ENCODE data around the gene MIF4GD. TPM values are rescaled to one million over a fixed set of nuclear protein-coding genes. Genes with fewer than 3 reads are reported as not detected.

Gene MIF4GD
- total and polyA plus RNA-seq, 2 experiments from 2014 or later = 10.7 to 14.4 TPM

GRCh38 chr17:75244133-75244866 lies 26.7 kb downstream of the MIF4GD start:
- no peak overlapping the region for H3K4me3 ChIP-seq
- H3K79me2 ChIP-seq (ENCODE audit: insufficient read depth) = peaks cover 30% of the 10 kb centered on the region
- no peak for TF ChIP-seq EZH2 (IDR thresholded peaks at IDR 0.05; ENCODE audit: insufficient read depth, poor library complexity, severe bottlenecking)
- in situ Hi-C loops (cut with MboI) = no loop called here
- no peak overlapping the region for H3K9ac ChIP-seq
- H3K9me3 ChIP-seq (ENCODE audit: low read depth) = no peaks in the 10 kb centered on the region
- H2AFZ ChIP-seq = no peak overlapping the region
- H3K27me3 ChIP-seq (replicated peaks; ENCODE audit: insufficient read depth) = no peaks in the 10 kb centered on the region
- WGBS, 2 experiments (ENCODE audit: low coverage in 1 of 2, low lambda C conversion rate in 2 of 2, missing lambda C conversion rate in 2 of 2) = 89% methylated on average over 22 of the region's 22 CpGs
- H3F3A ChIP-seq (ENCODE audit: insufficient read depth) = peaks cover 8% of the 10 kb centered on the region; the same call in 1 of the 2 replicates
- 0 out of 2 replicates have a peak, but pooled peaks cover 3% of the 10 kb centered on the region for H3K4me1 ChIP-seq (ENCODE audit: insufficient read depth)
- no peaks in the 10 kb centered on the region for H4K20me1 ChIP-seq (ENCODE audit: insufficient read depth)
- no peak overlapping the region for H3K27ac ChIP-seq
- H3K4me2 ChIP-seq (ENCODE audit: unreplicated experiment) = no peak overlapping the region
- no peaks in the 10 kb centered on the region for H3K9me2 ChIP-seq (ENCODE audit: insufficient read depth)
- no peak for DNase-seq
- H3K36me3 ChIP-seq (ENCODE audit: low read depth) = peaks cover 12% of the 10 kb centered on the region; the same call in 1 of the 2 replicates

- 89 to 90% methylated on average over 17 of the region's 17 CpGs for WGBS, 2 experiments (ENCODE audit: low coverage in 1 of 2, low lambda C conversion rate in 2 of 2, missing lambda C conversion rate in 2 of 2)
- no peak overlapping the region for H3K9ac ChIP-seq
- H3K9me2 ChIP-seq (ENCODE audit: insufficient read depth) = no peaks in the 10 kb centered on the region
- peaks cover 14% of the 10 kb centered on the region for H3K79me2 ChIP-seq (ENCODE audit: insufficient read depth)
- no peaks in the 10 kb centered on the region for H3K9me3 ChIP-seq (ENCODE audit: low read depth)
- 0 out of 2 replicates have a peak, but pooled peaks cover 3% of the 10 kb centered on the region for H3K4me1 ChIP-seq (ENCODE audit: insufficient read depth)
- no peak for TF ChIP-seq EZH2phosphoT487 (IDR thresholded peaks at IDR 0.05; ENCODE audit: insufficient read depth, low read depth)
- no peak for TF ChIP-seq EZH2 (IDR thresholded peaks at IDR 0.05; ENCODE audit: insufficient read depth, poor library complexity, severe bottlenecking)
- in situ Hi-C loops (cut with MboI) = no loop called here
- H3K27me3 ChIP-seq (replicated peaks; ENCODE audit: insufficient read depth) = no peaks in the 10 kb centered on the region
- H3K27ac ChIP-seq = peak overlapping the region; percentile 50
- H3K4me2 ChIP-seq (ENCODE audit: unreplicated experiment) = no peak overlapping the region
- no peak overlapping the region for H2AFZ ChIP-seq
- H3K4me3 ChIP-seq = no peak overlapping the region
- H4K20me1 ChIP-seq (ENCODE audit: insufficient read depth) = no peaks in the 10 kb centered on the region
- H3K36me3 ChIP-seq (ENCODE audit: low read depth) = peaks cover 12% of the 10 kb centered on the region; the same call in 1 of the 2 replicates
- no peak for DNase-seq
- peaks cover 8% of the 10 kb centered on the region; the same call in 1 of the 2 replicates for H3F3A ChIP-seq (ENCODE audit: insufficient read depth)
Measured at GRCh38 chr17:75242461-75243042, 28.5 kb downstream of the MIF4GD start.

- H3K36me3 ChIP-seq (ENCODE audit: low read depth) = peaks cover 12% of the 10 kb centered on the region; the same call in 1 of the 2 replicates
- peaks cover 10% of the 10 kb centered on the region for H3F3A ChIP-seq (ENCODE audit: insufficient read depth)
- no peaks in the 10 kb centered on the region for H3K9me2 ChIP-seq (ENCODE audit: insufficient read depth)
- 58 to 65% methylated on average over 15 of the region's 15 CpGs for WGBS, 2 experiments (ENCODE audit: low coverage in 1 of 2, low lambda C conversion rate in 2 of 2, missing lambda C conversion rate in 2 of 2)
- TF ChIP-seq EZH2phosphoT487 (IDR thresholded peaks at IDR 0.05; ENCODE audit: insufficient read depth, low read depth) = no peak
- no peak for TF ChIP-seq EZH2 (IDR thresholded peaks at IDR 0.05; ENCODE audit: insufficient read depth, poor library complexity, severe bottlenecking)
- H4K20me1 ChIP-seq (ENCODE audit: insufficient read depth) = no peaks in the 10 kb centered on the region
- H3K4me2 ChIP-seq (ENCODE audit: unreplicated experiment) = no peak overlapping the region
- peak; percentile 84 for DNase-seq
- H3K4me1 ChIP-seq (ENCODE audit: insufficient read depth) = 0 out of 2 replicates have a peak, but pooled peaks cover 3% of the 10 kb centered on the region
- H3K9ac ChIP-seq = peak overlapping the region; percentile 49; the same call in 1 of the 2 replicates
- H3K27ac ChIP-seq = peak overlapping the region; percentile 50
- H3K79me2 ChIP-seq (ENCODE audit: insufficient read depth) = peaks cover 9% of the 10 kb centered on the region
- H3K27me3 ChIP-seq (replicated peaks; ENCODE audit: insufficient read depth) = no peaks in the 10 kb centered on the region
- H2AFZ ChIP-seq = no peak overlapping the region
- H3K4me3 ChIP-seq = no peak overlapping the region
- in situ Hi-C loops (cut with MboI) = no loop called here
- no peaks in the 10 kb centered on the region for H3K9me3 ChIP-seq (ENCODE audit: low read depth)
Measured at GRCh38 chr17:75241996-75242460, 29.0 kb downstream of the MIF4GD start.

GRCh38 chr17:75241502-75241901 lies 29.5 kb downstream of the MIF4GD start:
- DNase-seq = peak; percentile 23

More at GRCh38 chr17:75241502-75241901, 29.5 kb downstream of the MIF4GD start:
- TF ChIP-seq EZH2 (IDR thresholded peaks at IDR 0.05; ENCODE audit: insufficient read depth, poor library complexity, severe bottlenecking) (no peak), EZH2phosphoT487 (IDR thresholded peaks at IDR 0.05; ENCODE audit: insufficient read depth, low read depth) (no peak)
- Histone ChIP-seq H3K27ac (peak overlapping the region; percentile 50), H3K4me2 (ENCODE audit: unreplicated experiment) (no peak overlapping the region), H3F3A (ENCODE audit: insufficient read depth) (peaks cover 15% of the 10 kb centered on the region), H2AFZ (no peak overlapping the region), H3K4me3 (no peak overlapping the region), H3K9me3 (ENCODE audit: low read depth) (no peaks in the 10 kb centered on the region), H3K79me2 (ENCODE audit: insufficient read depth) (peaks cover 3% of the 10 kb centered on the region), H4K20me1 (ENCODE audit: insufficient read depth) (no peaks in the 10 kb centered on the region), H3K27me3 (replicated peaks; ENCODE audit: insufficient read depth) (no peaks in the 10 kb centered on the region), H3K36me3 (ENCODE audit: low read depth) (peaks cover 12% of the 10 kb centered on the region; the same call in 1 of the 2 replicates), H3K9me2 (ENCODE audit: insufficient read depth) (no peaks in the 10 kb centered on the region), H3K9ac (peak overlapping the region; percentile 49; the same call in 1 of the 2 replicates), H3K4me1 (ENCODE audit: insufficient read depth) (0 out of 2 replicates have a peak, but pooled peaks cover 3% of the 10 kb centered on the region)
- WGBS, 2 experiments (ENCODE audit: low coverage in 1 of 2, low lambda C conversion rate in 2 of 2, missing lambda C conversion rate in 2 of 2) = 79 to 83% methylated on average over 9 of the region's 9 CpGs
- in situ Hi-C loops (cut with MboI) = no loop called here

All from GM23248 (cell line).